HG02642 (cell line): ENCODE results near the gene RNPEPL1.

Source experiments
- ATAC-seq: cut with Tn5 transposase; IDR thresholded peaks from one replicate; pipeline ENCODE4 v1.9.1; 2021; ENCODE audit warnings: mild to moderate bottlenecking; ENCODE audit not compliant: unreplicated experiment, poor library complexity

Gene RNPEPL1

GRCh38 chr2:240563951-240564560, 4.2 kb upstream of the RNPEPL1 start:
- ATAC-seq, result no peak

GRCh38 chr2:240564561-240565332, 3.5 kb upstream of the RNPEPL1 start:
- ATAC-seq, result no peak

DNA sequence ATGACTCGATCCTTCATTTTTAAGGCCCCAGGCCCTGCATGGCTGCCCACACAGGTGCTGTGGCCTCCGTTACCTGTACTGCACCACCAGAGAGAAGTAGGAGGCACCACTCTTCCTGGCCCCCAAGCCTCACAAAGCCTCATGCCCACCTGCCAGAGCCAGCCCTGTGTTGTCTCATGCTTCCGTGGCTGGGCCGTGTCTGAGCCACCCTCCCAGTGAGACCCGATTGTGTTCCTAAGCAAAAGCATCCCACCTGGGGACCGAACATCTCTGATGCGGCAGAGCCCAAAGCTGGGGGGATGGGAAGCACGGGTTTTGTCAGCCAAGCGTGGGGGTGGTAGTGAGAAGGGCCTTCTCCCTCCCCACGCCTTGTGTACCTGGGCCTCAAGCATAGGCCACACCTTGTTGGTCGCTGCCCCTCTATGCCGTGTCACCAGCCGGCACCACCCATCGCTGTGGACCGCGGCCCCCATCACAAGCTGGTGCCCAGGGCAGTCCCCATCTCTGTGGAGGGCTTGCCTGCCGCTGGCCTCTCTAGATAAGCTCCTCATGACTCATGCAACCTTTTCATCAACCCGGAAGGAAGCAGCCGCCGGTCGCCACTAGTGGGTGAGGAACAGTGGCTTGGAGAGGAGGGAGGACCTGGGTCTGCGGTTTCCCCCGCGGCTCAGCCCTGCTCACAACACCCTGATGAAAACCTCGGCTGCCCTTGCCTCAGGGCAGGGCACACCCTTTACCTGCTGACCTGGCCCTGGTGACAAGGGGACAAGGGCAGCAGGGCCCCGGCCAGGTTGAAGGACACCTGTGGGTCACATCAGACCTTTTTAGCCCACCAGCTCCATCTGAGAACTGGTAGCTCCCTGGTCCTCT, 2.7 kb upstream of the RNPEPL1 start:
- peak; percentile 31 for ATAC-seq

GRCh38 chr2:240566203-240567136, 1.8 kb upstream of the RNPEPL1 start:
- peak; percentile 53 for ATAC-seq

GRCh38 chr2:240567137-240567871, 980 bp upstream of the RNPEPL1 start:
- no peak for ATAC-seq

- ATAC-seq, result peak; percentile 25
Measured at GRCh38 chr2:240568678-240569522, 616 bp downstream of the RNPEPL1 start.

GRCh38 chr2:240569523-240569997, 1.3 kb downstream of the RNPEPL1 start:
- ATAC-seq, result no peak

- ATAC-seq, result no peak
Measured at GRCh38 chr2:240569998-240570530, 1.8 kb downstream of the RNPEPL1 start.

DNA sequence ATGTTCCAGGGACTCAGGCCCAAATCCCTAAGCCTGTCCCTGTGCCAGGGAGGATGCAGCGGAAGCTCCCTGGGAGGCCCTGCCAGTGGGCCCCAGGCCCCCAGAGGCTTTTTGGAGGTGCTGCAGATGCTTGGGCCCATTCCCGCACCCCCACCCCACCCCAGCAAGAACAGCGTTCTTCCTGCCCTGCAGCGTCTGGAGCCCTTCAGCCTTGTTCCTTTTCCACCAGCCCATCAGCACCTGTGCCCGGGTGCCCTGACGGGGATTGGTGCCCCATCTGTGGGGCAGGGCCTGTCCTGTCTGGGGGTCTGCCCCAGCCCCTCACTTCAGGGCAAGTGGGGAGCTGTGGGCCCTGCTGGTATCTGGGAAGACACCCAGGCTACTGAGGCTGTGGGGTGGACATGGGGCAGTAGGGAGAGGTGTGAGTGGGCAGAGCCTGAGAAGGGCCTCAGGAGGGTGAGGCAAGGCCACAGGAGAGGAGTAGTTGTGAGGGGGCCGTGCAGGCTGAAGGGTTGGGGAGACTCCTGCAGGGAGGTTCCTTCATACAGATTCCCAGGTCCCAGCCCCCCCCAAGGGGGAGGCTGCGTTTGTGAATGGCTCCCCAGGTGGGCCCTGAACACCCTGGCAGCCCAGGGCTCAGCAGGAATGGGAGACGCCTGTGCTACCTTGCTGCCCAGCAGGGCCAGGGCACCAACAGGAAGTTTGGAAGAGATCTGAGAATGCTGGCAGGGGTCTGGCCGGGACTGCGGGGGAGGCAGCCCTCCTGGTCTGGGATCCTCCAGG, 2.4 kb downstream of the RNPEPL1 start:
- no peak for ATAC-seq

GRCh38 chr2:240571314-240571973, 3.2 kb downstream of the RNPEPL1 start:
- ATAC-seq, result no peak

DNA sequence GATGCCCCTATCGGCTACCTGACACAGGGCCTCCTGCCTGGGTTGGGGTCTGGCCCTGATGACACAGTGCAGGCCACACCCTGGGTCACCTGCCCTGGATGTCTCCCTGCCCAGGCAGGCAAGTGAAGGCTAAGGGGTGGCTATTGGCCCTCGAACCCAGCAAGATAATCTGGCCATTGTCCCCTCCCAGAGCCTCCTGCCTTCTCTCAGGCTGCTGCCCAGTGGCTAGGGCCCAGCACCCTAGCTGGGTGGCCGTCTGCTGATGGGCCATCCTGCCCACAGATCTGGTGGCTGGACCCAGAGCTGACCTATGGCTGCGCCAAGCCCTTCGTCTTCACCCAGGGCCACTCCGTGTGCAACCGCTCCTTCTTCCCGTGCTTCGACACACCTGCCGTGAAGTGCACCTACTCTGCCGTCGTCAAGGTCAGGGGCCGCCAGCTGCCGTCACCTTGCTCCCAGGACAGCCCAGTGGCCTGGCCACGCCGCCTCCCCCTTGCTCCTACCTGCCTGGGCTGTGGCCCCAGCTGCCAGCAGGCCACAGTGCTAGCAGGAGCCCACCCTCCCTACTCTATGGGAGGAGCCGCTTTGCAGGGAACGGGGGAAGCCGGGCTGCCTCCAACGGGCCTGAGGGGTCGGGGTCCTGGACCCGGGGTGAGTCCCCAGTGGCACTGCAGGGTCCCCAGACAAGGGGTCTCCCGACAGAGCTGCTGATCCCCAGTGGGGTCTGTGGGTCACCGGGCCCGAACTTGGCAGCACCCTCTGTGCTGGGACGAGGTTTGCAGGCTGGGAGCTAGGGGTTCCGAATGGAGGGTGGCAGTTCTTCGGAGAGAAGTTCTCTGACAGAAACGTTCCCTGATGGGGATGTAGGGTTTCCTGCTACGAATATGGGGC, 4.1 kb downstream of the RNPEPL1 start:
- no peak for ATAC-seq

- no peak for ATAC-seq
Measured at GRCh38 chr2:240573071-240573515, 4.8 kb downstream of the RNPEPL1 start.

- no peak for ATAC-seq
Measured at GRCh38 chr2:240573516-240574385, 5.5 kb downstream of the RNPEPL1 start.

DNA sequence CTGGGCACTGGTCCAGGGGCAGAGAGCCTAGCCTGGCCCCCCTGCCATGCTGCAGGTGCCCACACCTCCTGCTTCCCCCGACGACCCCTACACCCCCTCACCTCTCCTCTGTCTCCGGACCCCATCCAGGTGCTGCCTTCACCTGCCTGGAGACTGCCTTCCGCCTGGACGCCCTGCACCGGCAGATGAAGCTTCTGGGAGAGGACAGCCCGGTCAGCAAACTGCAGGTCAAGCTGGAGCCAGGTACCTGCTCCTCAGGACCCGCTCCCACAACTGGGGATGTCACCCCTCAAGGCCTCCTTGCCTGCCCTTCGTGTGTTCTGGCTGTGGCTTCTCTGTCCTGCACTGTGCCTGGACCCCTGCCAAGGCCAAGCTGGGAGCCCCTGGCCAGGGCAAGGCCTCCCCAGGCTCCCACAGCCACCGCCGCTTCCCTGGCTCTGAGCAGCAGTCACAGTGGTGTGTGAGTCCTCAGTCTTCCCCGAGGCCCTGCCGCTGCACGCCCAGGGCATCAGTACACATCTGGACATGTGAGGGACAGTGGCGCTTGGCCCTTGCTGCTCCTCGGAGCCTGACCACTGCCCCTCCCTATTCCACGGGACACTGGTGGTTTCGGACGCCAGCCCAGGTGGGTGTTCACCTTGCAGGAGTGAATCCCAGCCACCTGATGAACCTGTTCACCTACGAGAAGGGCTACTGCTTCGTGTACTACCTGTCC, 6.3 kb downstream of the RNPEPL1 start:
- no peak for ATAC-seq
